K562 (cell line): ENCODE data around the gene BHLHE40. TPM values are rescaled to one million over a fixed set of nuclear protein-coding genes. Genes with fewer than 3 reads are reported as not detected.

Experiments used
- CBX1 ChIP-seq: sonication (generic); IDR thresholded peaks from 2 replicates; pipeline ENCODE4 v1.6.1; 2016; ENCODE audit warnings: antibody characterized with exemption, low read depth, mild to moderate bottlenecking
- CCAR2 ChIP-seq: fragments of 200-400 bp; formaldehyde crosslinking; IDR thresholded peaks from 2 replicates; pipeline ENCODE4 v1.6.1; 2017; ENCODE audit warnings: mild to moderate bottlenecking, low read depth, low read length
- CREM ChIP-seq: IDR thresholded peaks from 2 replicates; pipeline ENCODE4 v1.6.1; 2014; ENCODE audit warnings: antibody characterized with exemption, low read depth
- CTCFL ChIP-seq: IDR thresholded peaks from 2 replicates; pipeline ENCODE4 v1.6.1; 2011; ENCODE audit warnings: borderline replicate concordance, low read depth, mild to moderate bottlenecking, moderate library complexity, low read length; ENCODE audit not compliant: insufficient read depth, poor library complexity, severe bottlenecking
- E2F6 ChIP-seq, 2 experiments: IDR thresholded peaks; 2 replicates each; pipeline ENCODE4 v1.6.1; 2011; ENCODE audit warnings: borderline replicate concordance in 1 of 2, control low read depth in 1 of 2, low read depth in 1 of 2, low read length in 1 of 2, mild to moderate bottlenecking in 1 of 2, mixed read lengths in 1 of 2, moderate library complexity in 1 of 2; ENCODE audit not compliant: insufficient read depth in 1 of 2, insufficient read length in 1 of 2, poor library complexity in 1 of 2, severe bottlenecking in 1 of 2; ENCODE audit errors: extremely low read depth in 1 of 2
- GATA2 ChIP-seq: sonication (generic); formaldehyde crosslinking; IDR thresholded peaks from 2 replicates; pipeline ENCODE4 v1.4.0; 2020; ENCODE audit warnings: mild to moderate bottlenecking, missing genetic modification reagents
- JUND ChIP-seq, 2 experiments: IDR thresholded peaks; 2 replicates in 1 of 2; 3 replicates in 1 of 2; pipeline ENCODE4 v1.6.1; 2011; ENCODE audit warnings: borderline replicate concordance in 2 of 2, low read depth in 2 of 2, low read length in 2 of 2, improper control_type of control experiment in 1 of 2, missing biosample characterization in 1 of 2, missing genetic modification characterization in 1 of 2, missing genetic modification reagents in 1 of 2
- KLF13 ChIP-seq: fragments of 450-650 bp; IDR thresholded peaks from 2 replicates; pipeline ENCODE4 v1.6.1; 2016; ENCODE audit warnings: missing genetic modification characterization, low read depth, mild to moderate bottlenecking, missing compliant biosample characterization, moderate library complexity, borderline replicate concordance
- MCM7 ChIP-seq, 2 experiments: fragments of 450-650 bp; IDR thresholded peaks; 2 replicates each; pipeline ENCODE4 v1.6.1; 2016 to 2018
- MLX ChIP-seq, 2 experiments: fragments of 450-650 bp in 1 of 2; sonication (generic) in 1 of 2; formaldehyde crosslinking; conservative IDR thresholded peaks; 2 replicates each; pipeline versions ENCODE4 v1.4.0 to v1.8.1; 2020 to 2022; ENCODE audit warnings: mild to moderate bottlenecking in 1 of 2, missing genetic modification reagents in 1 of 2
- MTF1 ChIP-seq: fragments of 250-450 bp; sonication (Bioruptor Pico); IDR thresholded peaks from 2 replicates; pipeline ENCODE4 v1.9.0; 2021; ENCODE audit warnings: moderate library complexity, mild to moderate bottlenecking, inconsistent platforms, borderline replicate concordance
- NONO ChIP-seq, 2 experiments: fragments of 200-400 bp in 1 of 2; fragments of 450-650 bp in 1 of 2; formaldehyde crosslinking in 1 of 2; IDR thresholded peaks; 2 replicates each; pipeline ENCODE4 v1.6.1; 2017; ENCODE audit warnings: low read depth in 2 of 2, mild to moderate bottlenecking in 2 of 2, moderate library complexity in 2 of 2, low read length in 1 of 2
- NR1H2 ChIP-seq: sonication (generic); formaldehyde crosslinking; IDR thresholded peaks from 2 replicates; pipeline ENCODE4 v1.4.0; 2020; ENCODE audit warnings: mild to moderate bottlenecking, missing genetic modification reagents
- RAD51 ChIP-seq: fragments of 450-650 bp; IDR thresholded peaks from 2 replicates; pipeline ENCODE4 v1.7.1; 2016; ENCODE audit warnings: low read depth, mild to moderate bottlenecking, borderline replicate concordance
- SPI1 ChIP-seq: IDR thresholded peaks from 2 replicates; pipeline ENCODE4 v1.6.1; 2011; ENCODE audit warnings: low read depth, low read length, control low read depth, borderline replicate concordance
- STAG1 ChIP-seq: sonication (generic); formaldehyde crosslinking; IDR thresholded peaks from 2 replicates; pipeline ENCODE4 v1.5.0; 2020; ENCODE audit warnings: missing genetic modification reagents, borderline replicate concordance
- TEAD4 ChIP-seq, 2 experiments: sonication (generic) in 1 of 2; formaldehyde crosslinking in 1 of 2; IDR thresholded peaks; 2 replicates each; pipeline versions ENCODE4 v1.6.1 to v1.8.0; 2012 to 2022; ENCODE audit warnings: borderline replicate concordance in 1 of 2, inconsistent platforms in 1 of 2, low read length in 1 of 2, mild to moderate bottlenecking in 1 of 2, missing genetic modification reagents in 1 of 2
- TFE3 ChIP-seq: fragments of 450-650 bp; formaldehyde crosslinking; IDR thresholded peaks from 2 replicates; pipeline ENCODE4 v1.4.0; 2020; ENCODE audit warnings: mild to moderate bottlenecking, mixed read lengths
- U2AF2 ChIP-seq: fragments of 200-400 bp; formaldehyde crosslinking; optimal IDR thresholded peaks from 2 replicates; pipeline ENCODE3; 2017; ENCODE audit warnings: low read depth, mild to moderate bottlenecking, low read length
- ZNF24 ChIP-seq: fragments of 450-650 bp; IDR thresholded peaks from 2 replicates; pipeline ENCODE4 v1.6.1; 2016
- ZNF778 ChIP-seq: fragments of 450-650 bp; formaldehyde crosslinking; IDR thresholded peaks from 2 replicates; pipeline ENCODE4 v1.4.0; 2020; ENCODE audit warnings: mild to moderate bottlenecking, moderate library complexity
- polyA plus RNA-seq, 8 experiments: library from polyadenylated mRNA; depleted of rRNA in 4 of 8; stranded (reverse) in 5 of 8; unstranded in 3 of 8; fragments of >200 nt; fragmentation: Nextera tagmentation in 2 of 8; fragmentation: Illumina TruSeq in 1 of 8; extraction: Ambion mirVana in 2 of 8; extraction: Trizol in 1 of 8; gene quantifications; 2 replicates each; pipeline versions ENCODE4 v1.2.1 to v1.2.3, GENCODE V29; 2011 to 2014; ENCODE audit warnings: inconsistent platforms in 1 of 8, missing spikeins in 1 of 8
- total RNA-seq, 7 experiments: library from RNA; depleted of rRNA in 6 of 7; stranded (reverse); fragments of >200 nt in 6 of 7; fragmentation: Illumina TruSeq in 2 of 7; extraction: Trizol in 2 of 7; gene quantifications; 2 replicates each; pipeline versions ENCODE4 v1.2.1 to v1.2.3, GENCODE V29; 2011 to 2021; ENCODE audit warnings: low replicate concordance in 1 of 7

Gene BHLHE40
- total and polyA plus RNA-seq, 9 of the 15 experiments (the other 6 are each of a cell fraction or from before 2014, with no cell fraction given) = 12.0 to 83.9 (median 31.4) TPM

- TF ChIP-seq GATA2 (CRISPR knock-in tag) (no peak), RAD51 (peak; percentile 65), TEAD4 (IDR thresholded peaks at IDR 0.05; ENCODE audit: low read length) (peak; percentile 42; the same call in 1 of the 2 replicates), TEAD4 (CRISPR knock-in tag; IDR thresholded peaks at IDR 0.05; ENCODE audit: borderline replicate concordance) (no peak), U2AF2 (no peak), CREM (no peak), TFE3 (peak; percentile 23), JUND (IDR thresholded peaks at IDR 0.05; ENCODE audit: borderline replicate concordance, low read depth, low read length) (peak; percentile 18; the same call in 1 of the 2 replicates), JUND (tag; IDR thresholded peaks at IDR 0.05; ENCODE audit: borderline replicate concordance, low read depth, low read length) (no peak; the same call in 2 of the 3 replicates), MCM7 (IDR thresholded peaks at IDR 0.05) (no peak), CTCFL (no peak), NONO (IDR thresholded peaks at IDR 0.05; ENCODE audit: low read depth in 2 of 2, low read length in 1 of 2) (no peak), KLF13 (no peak), MTF1 (CRISPR knock-in tag) (no peak), NR1H2 (0 out of 2 replicates have a peak, but pooled peaks have one; percentile 6), MLX (CRISPR knock-in tag; conservative IDR thresholded peaks at IDR 0.05) (no peak), ZNF24 (no peak), ZNF778 (CRISPR knock-in tag) (no peak), CBX1 (no peak), SPI1 (no peak), CCAR2 (no peak), STAG1 (no peak), E2F6 (IDR thresholded peaks at IDR 0.05; ENCODE audit: borderline replicate concordance in 1 of 2, extremely low read depth in 1 of 2, insufficient read depth in 1 of 2, insufficient read length in 1 of 2, low read depth in 1 of 2, low read length in 1 of 2, poor library complexity in 1 of 2, severe bottlenecking in 1 of 2) (peak; percentile 81 to 84)
These were observed 240 bp upstream of the BHLHE40 start (continued) for GRCh38 chr3:4978966-4979427.
